ENCODE measurements around the gene CERS6.

Gene CERS6

DNA sequence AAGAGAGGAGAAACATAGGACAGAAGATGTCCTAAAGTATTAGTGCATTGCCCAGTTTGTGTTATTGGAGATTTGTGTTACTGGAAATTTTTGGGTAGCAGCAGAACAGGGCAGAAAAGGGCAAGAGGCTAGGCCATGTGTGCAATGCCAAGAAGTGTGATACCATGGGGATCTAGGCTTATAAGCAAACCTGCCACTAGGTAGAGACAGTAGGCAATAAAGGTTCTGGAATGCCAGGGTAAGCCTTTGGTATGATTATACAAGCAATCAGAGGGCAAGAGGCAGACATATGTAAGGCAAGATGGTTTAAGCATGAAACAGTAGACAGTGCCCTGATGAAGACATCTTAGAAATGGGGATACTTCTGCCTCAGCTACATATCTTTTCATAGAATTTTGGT, 12.3 kb upstream of the CERS6 start:
- DNase-seq (ENCODE audit: low spot score): no peak

DNA sequence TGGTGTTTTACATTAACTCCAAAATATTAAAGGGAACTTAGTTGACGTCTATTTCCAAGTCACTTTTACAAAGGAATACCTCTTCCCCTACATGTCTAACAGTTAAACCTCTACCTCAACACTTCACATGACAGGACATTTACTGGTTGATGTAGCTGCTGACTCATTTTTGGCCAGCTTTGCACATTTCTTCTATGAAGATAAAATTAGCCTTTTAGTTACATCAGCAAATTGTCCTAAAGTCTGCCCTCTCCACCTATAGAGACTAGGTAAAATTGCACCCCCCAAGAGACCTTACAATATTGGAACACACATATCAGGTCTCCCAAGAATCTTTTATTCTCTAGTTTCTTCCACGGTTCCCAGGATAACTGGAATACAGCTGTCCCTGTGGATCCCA, 10.1 kb upstream of the CERS6 start:
- no peak for DNase-seq (ENCODE audit: low spot score)

DNA sequence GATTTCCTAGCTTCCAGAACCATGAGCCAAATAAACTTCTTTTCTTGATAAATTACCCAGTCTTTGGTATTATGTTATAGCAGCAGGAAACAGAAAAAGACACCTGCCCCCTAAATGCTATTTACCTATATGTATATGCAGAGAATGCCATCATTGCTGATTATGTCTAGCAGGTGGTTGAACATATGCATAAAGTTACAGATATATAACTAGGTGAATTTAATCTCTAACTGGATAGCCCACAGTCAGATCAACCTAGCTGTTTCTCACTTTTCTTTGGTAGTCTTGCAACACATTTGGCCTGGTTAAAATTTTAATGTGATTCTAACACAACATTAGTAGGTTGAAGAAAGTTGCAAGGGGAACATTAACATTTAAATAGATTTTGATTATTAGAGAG, 7.1 kb upstream of the CERS6 start:
- DNase-seq (ENCODE audit: low spot score): no peak

DNA sequence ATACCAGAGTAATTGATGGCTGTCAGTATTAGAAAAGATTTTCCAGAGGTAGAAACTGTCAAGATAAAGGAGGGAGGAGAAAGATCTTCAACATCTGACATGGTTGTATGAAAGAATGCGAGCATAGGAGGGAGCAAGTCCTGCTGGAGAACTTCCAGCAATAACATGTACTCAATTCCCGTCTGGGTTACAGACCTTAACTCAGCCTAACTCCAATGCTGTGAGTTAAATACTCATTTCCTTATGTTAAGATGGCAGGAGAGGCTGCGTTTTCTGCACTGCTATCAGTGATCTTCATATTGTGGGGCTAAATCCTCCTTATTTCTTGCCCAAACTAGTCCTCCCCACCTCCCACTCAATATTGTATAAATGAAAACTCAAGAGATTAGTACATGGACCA, 6.7 kb upstream of the CERS6 start:
- no peak for DNase-seq (ENCODE audit: low spot score)

DNA sequence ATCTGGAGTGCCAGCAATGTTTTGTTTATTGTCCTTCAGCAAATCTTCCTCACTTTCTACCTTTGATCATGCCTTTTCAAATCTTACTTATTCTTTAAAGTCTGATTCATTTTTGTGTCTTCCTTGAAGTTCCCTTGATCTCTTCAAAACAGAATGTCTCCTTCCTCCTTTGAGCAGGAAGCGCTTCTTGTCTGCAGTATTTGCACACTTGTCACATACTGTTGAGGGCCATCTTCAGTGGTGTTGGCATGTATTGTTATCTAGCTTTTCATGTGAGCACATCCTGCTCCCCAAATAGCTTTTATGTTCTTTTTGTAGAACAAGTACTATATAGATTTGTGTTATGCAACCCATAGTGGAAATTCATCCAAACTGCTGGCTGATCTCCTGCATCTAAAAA, 5.9 kb upstream of the CERS6 start:
- no peak for DNase-seq (ENCODE audit: low spot score)

DNA sequence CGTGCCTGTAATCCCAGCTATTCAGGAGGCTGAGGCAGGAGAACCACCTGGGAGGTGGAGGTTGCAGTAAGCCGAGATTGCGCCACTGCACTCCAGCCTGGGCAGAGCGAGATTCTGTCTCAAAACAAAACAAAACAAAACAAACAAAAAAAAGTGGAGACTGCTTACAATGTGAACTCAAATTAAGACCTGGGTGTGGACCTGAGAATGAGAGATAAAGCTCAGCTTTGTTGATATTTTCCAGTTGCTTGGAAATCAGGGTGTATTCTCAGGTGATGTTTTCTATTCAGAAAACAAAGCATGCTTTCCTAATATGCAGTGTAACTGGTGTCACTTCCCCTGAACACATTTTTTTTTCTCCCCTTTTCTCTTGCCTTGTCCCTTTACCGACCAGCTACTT, 5.3 kb upstream of the CERS6 start:
- DNase-seq (ENCODE audit: low spot score): no peak

DNA sequence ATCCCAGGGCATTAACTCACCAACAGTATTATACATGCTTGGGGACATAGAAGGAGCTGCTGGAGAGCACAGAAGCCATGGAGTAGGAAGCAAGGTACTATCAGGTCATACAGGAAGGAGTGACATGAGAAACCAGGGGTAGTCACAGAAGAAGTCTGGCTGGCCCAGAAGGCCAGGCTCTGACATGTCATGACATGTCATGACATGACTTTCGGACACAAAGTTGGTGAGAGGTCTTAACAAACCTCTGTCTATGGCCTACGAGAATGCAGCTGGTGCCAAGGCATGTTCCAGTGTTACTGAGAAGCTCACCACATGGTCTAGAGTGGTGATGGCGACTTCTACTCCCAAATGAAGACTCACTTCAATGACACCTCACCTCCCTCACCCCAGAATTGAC, 3.3 kb upstream of the CERS6 start:
- DNase-seq (ENCODE audit: low spot score): no peak

DNA sequence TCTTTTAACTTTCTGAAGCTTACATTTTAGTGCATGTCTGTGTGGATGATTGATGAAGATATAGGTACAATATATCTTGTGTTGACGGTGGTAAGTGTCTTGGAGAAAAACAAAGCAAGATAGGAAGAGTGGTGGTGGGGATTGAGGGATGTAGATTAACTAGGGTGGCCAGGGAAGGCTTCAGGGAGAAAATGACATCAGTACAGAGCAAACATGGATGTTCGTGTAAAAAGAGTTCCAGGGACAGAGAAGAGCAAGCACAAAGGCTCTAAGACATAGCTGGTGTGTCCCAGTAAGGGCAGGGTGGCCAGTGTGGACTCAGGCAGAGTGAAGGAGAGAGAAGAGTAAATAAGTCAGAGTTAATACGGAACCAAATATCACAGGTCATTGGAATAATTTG, 2.7 kb upstream of the CERS6 start:
- DNase-seq (ENCODE audit: low spot score): no peak

DNA sequence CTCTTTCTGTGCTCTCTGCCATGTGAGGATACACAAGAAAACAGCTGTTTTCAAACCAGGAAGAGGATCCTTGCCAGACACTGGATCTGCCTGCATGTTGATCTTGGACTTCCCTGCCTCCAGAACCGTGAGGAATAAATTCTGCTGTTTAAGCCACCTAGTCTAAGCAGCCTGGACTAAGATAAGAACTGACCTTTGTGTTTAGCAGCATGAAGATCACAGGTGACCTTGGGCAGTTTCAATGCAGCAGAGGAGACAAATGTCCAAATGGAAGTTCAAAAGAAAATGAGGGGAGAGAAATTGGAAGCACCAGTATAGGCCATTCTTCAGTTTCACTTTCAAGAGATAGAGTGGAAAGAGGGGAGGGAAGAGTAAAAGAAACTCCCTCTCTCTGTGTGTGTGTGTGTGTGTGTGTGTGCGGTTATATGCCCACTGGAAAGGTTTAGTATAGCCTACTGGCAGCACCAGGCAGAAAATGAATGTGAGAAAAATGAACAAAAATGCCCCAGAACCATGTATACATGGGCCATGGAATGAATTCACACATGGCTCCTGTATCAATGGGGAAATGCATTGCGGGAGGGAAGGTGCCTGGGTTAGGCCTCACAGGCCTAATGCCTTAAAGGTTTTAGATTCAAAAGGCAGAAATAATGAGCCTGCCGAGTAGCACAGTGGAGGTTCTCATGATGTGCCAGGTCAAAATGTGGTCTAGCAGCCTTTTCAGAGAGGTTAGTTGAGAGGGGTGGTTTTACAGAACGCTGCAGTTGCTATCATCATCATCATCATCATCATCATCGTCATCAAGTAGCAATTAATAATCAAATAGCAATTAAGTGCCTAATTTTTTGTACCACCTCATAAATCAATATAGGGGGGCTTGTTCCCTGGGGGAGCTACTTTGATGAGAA, 1.1 kb upstream of the CERS6 start:
- no peak for DNase-seq (ENCODE audit: low spot score)

DNA sequence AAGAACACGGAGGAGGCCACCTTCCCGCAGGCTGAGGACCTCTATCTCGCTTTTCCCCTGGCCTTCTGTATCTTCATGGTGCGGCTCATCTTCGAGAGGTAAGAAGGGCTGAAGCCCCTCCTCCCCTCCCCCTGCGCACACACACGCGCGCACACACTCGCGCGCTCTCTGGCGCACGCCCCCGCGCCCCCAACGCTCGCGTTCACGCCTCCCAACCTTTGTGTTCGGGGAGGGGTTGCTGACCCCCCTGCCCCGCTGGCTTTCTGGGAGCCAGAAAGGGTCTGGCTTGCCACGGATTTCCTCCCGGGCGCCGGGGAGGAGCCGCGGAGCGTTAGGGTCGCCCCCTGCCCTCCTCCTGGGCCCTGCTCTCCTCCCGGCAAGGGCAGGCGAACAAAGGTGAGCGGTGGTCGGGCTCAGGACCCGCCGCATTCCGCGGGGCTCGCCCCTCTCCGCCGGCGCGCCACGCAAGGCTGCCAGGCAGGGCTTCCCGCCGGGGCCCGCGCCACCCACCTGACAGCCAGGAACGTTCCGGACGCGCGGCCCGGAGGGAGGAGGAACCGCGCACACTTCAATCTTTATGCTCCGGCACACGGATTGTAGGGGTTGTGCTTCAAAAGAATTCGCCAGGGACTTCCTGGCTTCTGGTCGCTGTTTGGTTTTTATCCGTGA, 583 bp downstream of the CERS6 start:
- peak; percentile 75 for DNase-seq (ENCODE audit: low spot score)

DNA sequence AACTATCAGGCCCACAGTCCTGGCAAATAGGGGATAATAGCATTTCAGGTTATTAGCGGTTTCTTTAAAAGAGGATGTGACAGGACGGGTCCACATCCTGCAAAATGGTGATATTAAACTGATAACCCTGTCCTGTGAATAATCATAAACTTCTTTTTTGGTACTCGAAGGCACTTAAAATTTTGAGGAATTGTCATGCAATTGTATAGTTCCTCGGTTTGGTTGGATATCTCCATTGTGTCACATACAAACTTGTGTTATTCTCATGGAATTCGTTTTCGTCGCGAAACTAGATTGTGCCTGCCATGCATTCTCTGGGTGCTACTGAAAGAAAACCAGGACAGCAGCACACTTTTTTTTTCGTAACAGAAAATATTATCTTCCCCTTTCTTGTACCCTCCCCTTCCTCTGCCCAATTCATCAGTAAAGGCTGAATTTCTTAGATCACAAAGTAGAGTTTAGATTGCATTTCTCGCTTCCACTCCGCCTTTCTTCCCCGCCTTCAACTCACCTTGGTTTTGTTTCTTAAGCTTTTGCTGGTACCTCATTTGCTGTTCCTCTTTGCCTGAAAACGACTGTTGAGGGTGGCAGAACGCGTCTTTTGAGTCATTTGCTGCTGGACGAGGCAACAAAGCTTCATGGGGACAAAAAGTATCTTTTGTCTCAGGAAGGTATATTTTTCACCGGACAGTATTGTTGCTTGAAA, 1.3 kb downstream of the CERS6 start:
- no peak for DNase-seq (ENCODE audit: low spot score)

DNA sequence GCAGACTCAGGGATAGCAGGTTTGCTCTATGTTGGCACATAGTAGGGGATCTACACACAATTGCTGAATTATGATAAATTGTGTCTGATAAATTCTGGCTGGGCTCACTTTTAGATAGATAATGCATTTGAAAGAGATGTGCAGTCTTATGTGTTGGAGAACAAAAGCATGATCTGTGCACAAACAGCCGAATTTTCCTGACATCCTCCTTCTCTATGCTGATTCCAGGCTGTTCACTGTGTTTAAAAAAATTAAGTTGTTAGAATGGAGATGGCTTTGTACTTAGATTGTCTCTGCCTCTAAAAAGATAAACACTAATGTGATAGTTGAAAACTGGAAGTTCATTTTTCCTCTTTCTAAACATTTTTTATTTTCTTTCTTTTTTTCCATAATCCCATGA, 2.1 kb downstream of the CERS6 start:
- no peak for DNase-seq (ENCODE audit: low spot score)

DNA sequence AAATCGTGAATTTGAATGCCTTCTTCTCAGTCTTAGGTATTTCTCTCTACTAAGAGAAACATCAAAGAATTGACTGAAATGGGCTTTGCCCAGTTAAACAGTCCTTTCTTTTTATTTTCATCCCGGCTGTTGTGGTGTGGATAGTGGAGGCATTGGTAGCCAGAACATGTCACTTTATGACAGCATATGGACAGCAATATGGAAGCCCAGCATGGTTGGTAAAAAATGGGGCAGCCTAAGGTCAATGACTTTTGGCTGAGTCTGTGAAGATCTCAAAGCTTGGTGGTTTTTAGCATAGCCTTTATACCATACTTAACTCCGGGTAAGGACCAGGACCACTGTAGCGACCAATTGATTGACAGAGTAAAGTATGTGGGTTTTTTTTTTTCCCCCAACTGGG, 3.2 kb downstream of the CERS6 start:
- no peak for DNase-seq (ENCODE audit: low spot score)

DNA sequence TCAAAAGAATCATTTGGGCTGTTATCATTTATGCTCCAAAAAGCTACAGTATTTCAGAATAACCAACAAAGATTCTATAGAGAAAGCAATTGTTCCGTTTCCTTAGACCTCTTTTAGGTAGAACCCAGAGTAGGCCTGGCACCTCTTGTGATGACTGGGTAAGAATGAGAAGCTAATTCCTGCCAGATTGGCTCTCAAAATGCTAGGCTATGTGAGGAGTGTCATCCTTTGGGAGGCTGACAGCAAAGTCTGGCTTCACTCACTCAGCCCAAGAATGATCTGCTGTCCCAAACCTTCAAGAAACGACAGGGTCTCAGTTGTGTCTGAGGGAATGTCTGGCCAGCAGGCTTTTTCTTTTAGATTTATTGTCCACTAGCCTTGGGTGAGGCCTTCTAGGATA, 4.5 kb downstream of the CERS6 start:
- no peak for DNase-seq (ENCODE audit: low spot score)

DNA sequence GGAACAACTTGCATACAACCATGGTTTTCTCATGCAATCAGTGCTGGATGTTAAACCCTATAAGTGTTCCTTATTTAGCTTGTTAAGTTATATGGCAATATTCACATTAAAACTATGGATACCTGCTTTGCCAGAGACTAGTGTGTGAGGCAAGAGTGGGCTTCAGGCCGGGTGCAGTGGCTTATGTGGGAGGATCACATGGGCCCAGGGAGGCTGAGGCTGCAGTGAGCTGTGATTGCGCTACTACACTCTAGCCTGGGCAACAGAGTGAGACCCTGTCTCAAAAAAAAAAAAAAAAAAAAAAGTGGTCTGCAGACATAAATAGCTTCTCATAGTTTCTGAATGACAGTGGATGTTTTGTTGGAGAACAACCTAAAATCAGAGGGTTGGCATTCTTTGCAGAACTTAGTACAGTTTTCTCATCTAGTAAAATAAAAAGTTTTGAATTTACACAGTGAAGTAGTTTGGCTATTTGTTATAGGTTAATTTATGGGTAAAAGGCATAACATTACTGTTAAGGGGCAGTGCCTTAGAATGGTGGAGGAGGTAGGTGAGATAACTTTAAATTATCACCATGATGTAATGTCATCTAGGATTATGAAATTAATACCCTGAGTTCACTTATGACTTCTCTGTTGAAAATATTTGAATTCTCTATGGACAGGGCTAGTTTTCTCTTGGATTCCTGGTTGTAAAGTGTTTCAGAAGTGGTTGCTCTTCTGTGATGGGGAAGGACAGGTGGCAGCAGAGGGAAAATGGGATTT, 5.3 kb downstream of the CERS6 start:
- no peak for DNase-seq (ENCODE audit: low spot score)

DNA sequence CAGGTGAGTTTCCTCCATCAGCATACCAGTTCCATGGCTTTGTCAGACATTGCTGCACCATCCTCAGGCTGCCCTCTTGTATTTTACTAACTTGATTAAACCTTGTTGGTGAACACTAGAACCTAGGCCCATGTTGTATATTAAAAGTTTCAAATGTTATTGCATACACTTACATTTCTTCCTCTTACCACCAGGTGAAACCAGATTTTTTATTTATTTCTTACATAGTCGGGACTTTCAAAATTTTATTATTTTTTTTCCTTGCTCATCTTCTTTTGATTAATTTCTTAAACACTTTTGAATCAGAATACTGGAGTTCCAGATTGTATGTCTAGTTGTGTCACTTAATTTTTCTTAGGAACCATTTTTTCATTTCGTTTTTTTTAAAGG, 5.9 kb downstream of the CERS6 start:
- DNase-seq (ENCODE audit: low spot score): no peak

DNA sequence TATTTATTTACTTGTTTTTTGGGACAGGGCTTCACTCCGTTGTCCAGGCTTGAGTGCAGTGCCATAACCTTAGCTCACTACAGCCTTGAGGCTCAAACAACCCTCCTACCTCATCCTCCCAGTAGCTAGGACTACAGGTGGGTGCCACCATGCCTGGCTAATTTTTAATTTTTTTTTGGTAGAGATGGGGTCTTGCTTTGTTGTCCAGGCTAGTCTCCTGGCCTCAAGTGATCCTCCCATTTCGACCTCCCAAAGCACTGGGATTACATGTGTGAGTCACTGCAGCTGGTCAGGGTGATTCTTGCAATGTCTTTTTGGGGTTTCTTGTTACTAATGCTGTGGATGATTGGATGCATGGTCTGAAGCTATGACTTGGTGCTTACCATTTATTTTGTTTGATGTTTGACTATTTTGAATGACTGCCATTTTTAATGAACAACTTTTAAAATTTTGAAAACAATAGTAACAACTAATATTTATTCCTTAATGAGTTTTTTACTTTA, 6.5 kb downstream of the CERS6 start:
- no peak for DNase-seq (ENCODE audit: low spot score)

DNA sequence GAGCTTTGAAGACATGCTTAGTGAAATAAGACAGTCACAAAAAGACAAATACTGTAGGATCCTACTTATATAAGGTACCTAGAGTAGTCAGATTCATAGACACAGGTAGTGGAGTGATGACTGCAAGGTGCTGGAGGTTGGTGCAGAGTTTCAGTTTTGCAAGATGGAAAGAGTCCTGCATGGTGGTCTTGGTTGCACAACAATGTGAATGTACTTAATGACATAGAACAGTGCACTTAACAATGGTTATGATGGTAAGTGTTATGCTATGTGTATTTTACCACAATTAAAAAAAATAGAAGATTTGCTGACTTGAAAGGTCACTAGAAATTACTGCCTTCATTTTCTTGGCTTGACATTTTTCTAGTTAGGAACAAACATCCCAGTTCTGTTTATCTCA, 9.5 kb downstream of the CERS6 start:
- DNase-seq (ENCODE audit: low spot score): no peak

DNA sequence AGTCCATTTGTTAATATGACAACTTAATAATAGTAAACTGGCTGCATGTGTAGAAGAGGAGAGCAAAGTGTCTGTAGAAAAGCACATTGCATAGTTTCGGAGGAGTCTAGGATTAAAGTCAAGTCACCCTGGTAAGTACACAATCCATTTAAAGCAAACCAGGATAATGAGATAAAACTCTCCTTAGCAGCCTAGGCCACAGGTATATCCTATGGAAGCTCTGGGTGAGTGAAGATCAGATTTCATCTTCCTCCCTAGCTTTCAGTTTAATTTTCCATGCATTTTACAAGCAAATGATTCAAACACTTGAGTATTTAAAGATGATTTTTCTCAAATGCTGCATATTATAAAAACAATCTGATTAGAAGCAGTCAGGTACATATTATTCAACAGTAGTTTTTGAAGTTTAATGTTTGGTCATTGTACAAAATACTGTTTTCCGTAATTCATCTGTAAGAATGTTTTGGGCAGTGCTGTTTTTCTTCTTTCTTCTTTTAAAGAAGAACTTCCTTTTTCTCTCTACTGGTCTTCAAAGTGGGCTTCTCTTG, 10.2 kb downstream of the CERS6 start:
- no peak for DNase-seq (ENCODE audit: low spot score)

DNA sequence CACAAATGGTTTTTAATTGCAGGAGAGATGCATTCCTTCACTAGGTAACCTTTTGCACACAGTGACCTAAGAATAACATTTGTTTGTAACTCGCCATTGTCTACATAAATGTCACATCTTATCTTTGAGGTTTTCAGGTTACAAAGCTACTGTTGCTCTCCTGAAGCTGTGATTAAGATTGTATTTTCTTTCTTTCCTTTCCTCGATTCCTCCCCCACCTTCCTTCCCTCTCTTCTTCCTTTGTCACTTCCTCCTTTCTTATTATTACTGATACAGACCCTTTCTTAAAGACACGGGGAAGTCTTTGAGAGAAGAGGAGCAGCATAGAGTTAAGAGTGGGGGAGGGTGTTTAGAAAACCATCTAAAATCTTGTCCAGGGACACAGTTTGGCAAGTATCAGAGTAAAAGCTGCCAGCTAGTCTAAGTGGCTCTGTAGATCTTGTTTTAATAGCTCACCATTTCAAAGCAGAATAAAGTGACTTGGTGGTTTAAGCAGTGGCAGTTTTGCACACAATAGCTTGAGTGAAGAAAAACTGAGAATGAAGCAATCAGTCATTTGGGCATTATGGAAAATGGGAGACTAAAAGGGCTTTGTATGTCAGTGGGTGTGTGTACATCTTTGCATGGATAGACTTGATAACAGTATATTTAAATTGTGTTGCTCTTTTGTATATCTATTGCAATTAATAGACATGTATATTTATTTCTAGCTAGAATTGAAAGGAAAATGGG, 10.9 kb downstream of the CERS6 start:
- no peak for DNase-seq (ENCODE audit: low spot score)

DNA sequence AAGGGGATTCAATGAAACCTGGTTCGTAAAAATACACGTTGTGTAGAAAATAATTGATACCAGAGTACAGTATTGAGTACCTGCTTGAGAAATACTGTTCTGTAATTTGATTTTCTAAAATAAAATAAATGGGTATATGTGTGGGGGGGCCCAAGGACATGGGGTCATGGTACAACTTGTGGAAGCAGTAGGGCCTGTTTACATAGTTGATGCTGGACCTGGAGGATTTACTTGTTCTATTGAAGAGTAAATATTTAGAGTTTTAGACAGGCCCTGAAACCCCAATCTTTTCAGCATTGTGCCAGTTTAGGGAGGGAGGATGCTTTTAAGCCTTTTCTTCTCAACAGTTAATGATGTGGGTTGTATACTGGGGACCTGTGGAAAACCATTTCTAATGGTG, 11.7 kb downstream of the CERS6 start:
- no peak for DNase-seq (ENCODE audit: low spot score)
